A549 (cell line): Measurements from ENCODE around the gene HOMER1. TPM values are rescaled to one million over a fixed set of nuclear protein-coding genes. Genes with fewer than 3 reads are reported as not detected.

Experiments used
- ATAC-seq, 2 experiments: fragments of 200-7000 bp in 1 of 2; fragments of >200 bp in 1 of 2; cut with Nextera tagmentation in 1 of 2; cut with Tn5 transposase in 1 of 2; 3 replicates each; pipeline versions ENCODE4 v1.8.0 to v1.9.1; 2018 to 2020; ENCODE audit warnings: mild to moderate bottlenecking in 1 of 2, moderate library complexity in 1 of 2
- CTCF ChIA-PET: fragments of 300-600 bp; sonication (Branson Sonifier 250); formaldehyde crosslinking; extraction: SDS; loops from one replicate; lab custom pipeline; 2021; ENCODE audit warnings: antibody characterized with exemption, inconsistent platforms; lab: Yijun Ruan, JAX
- POLR2A ChIA-PET: fragments of 350-600 bp; formaldehyde crosslinking; extraction: SDS; loops from one replicate; lab custom pipeline; 2021; ENCODE audit warnings: antibody characterized with exemption, inconsistent platforms; lab: Yijun Ruan, JAX
- DNase-seq, 2 experiments: peaks; one replicate each; pipeline versions ENCODE4 v3.0.0 to v3.0.0-alpha.2; 2011 to 2016; ENCODE audit warnings: low read depth in 1 of 2, low spot score in 1 of 2
- FAIRE-seq: peaks from 2 replicates; lab custom pipeline; 2011; peaks lifted over from hg19 to GRCh38; lab: Jason Lieb, UNC
- H3K27ac ChIP-seq, 2 experiments: fragments of >200 bp; sonication (Bioruptor Twin); formaldehyde crosslinking; 3 replicates each; pipeline ENCODE4 v1.5.1; 2016 to 2017
- H3K4me1 ChIP-seq: fragments of >200 bp; sonication (Bioruptor Twin); formaldehyde crosslinking; 3 replicates; pipeline ENCODE4 v1.6.1; 2016
- H3K4me2 ChIP-seq: fragments of >200 bp; sonication (Bioruptor Twin); formaldehyde crosslinking; 3 replicates; pipeline ENCODE4 v1.6.1; 2016
- H3K4me3 ChIP-seq: fragments of >200 bp; sonication (Bioruptor Twin); formaldehyde crosslinking; 3 replicates; pipeline ENCODE4 v1.5.1; 2016
- H3K9me3 ChIP-seq: fragments of >200 bp; sonication (Bioruptor Twin); formaldehyde crosslinking; 3 replicates; pipeline ENCODE4 v1.6.1; 2016
- BHLHE40 ChIP-seq: IDR thresholded peaks from 2 replicates; pipeline ENCODE4 v1.6.1; 2012; ENCODE audit warnings: low read depth, low read length, inconsistent platforms
- CBX2 ChIP-seq: fragments of 200-600 bp; sonication (generic); IDR thresholded peaks from 2 replicates; pipeline ENCODE4 v1.6.1; 2016; ENCODE audit warnings: low read depth, mild to moderate bottlenecking, borderline replicate concordance
- CHD2 ChIP-seq: fragments of 150-350 bp; IDR thresholded peaks from 2 replicates; pipeline ENCODE4 v1.6.1; 2014; ENCODE audit warnings: low read length; ENCODE audit not compliant: partially characterized antibody
- CHD4 ChIP-seq: fragments of 200-600 bp; sonication (generic); IDR thresholded peaks from 2 replicates; pipeline ENCODE4 v1.6.1; 2016; ENCODE audit warnings: antibody characterized with exemption, mild to moderate bottlenecking, borderline replicate concordance
- EHF ChIP-seq: fragments of 250-450 bp; sonication (Bioruptor Pico); IDR thresholded peaks from 2 replicates; pipeline ENCODE4 v1.5.0; 2020; ENCODE audit warnings: mild to moderate bottlenecking
- EHMT2 ChIP-seq: fragments of 200-600 bp; sonication (generic); IDR thresholded peaks from 2 replicates; pipeline ENCODE4 v1.6.1; 2016; ENCODE audit warnings: antibody characterized with exemption, low read depth, mild to moderate bottlenecking, moderate library complexity
- EP300 ChIP-seq, 2 experiments: fragments of >200 bp; sonication (Bioruptor Twin); formaldehyde crosslinking; IDR thresholded peaks; 2 replicates in 1 of 2; 3 replicates in 1 of 2; pipeline ENCODE4 v1.6.1; 2016 to 2017
- ESRRA ChIP-seq: fragments of 150-350 bp; IDR thresholded peaks from 2 replicates; pipeline ENCODE4 v1.6.1; 2014; ENCODE audit warnings: mild to moderate bottlenecking, low read length, borderline replicate concordance
- FOSL2 ChIP-seq, 2 experiments: fragments of 450-650 bp in 1 of 2; fragments of >200 bp in 1 of 2; sonication (Bioruptor Twin) in 1 of 2; formaldehyde crosslinking; IDR thresholded peaks; 2 replicates each; pipeline versions ENCODE4 v1.5.0 to v1.6.1; 2016 to 2020; ENCODE audit warnings: mild to moderate bottlenecking in 1 of 2, moderate library complexity in 1 of 2
- GATA3 ChIP-seq: IDR thresholded peaks from 2 replicates; pipeline ENCODE4 v1.6.1; 2012; ENCODE audit warnings: borderline replicate concordance
- HEYL ChIP-seq: fragments of 250-450 bp; sonication (Bioruptor Pico); IDR thresholded peaks from 2 replicates; pipeline ENCODE4 v1.8.0; 2021; ENCODE audit warnings: mild to moderate bottlenecking, moderate library complexity
- JUNB ChIP-seq: fragments of >200 bp; sonication (Bioruptor Twin); formaldehyde crosslinking; IDR thresholded peaks from 2 replicates; pipeline ENCODE4 v1.6.1; 2016
- KDM1A ChIP-seq: fragments of 200-600 bp; sonication (generic); IDR thresholded peaks from 2 replicates; pipeline ENCODE4 v1.6.1; 2016; ENCODE audit warnings: low read depth, mild to moderate bottlenecking
- MAZ ChIP-seq: fragments of 150-350 bp; IDR thresholded peaks from 2 replicates; pipeline ENCODE4 v1.6.1; 2014; ENCODE audit warnings: antibody characterized with exemption, low read depth, low read length, borderline replicate concordance
- NPAS2 ChIP-seq: fragments of 250-450 bp; sonication (Bioruptor Pico); IDR thresholded peaks from 2 replicates; pipeline ENCODE4 v1.8.0; 2022; ENCODE audit warnings: mild to moderate bottlenecking, moderate library complexity, borderline replicate concordance
- PHF8 ChIP-seq: fragments of 200-600 bp; sonication (generic); IDR thresholded peaks from 2 replicates; pipeline ENCODE4 v1.6.1; 2016; ENCODE audit warnings: low read depth, mild to moderate bottlenecking, antibody characterized with exemption, moderate library complexity, borderline replicate concordance
- POLR2AphosphoS2 ChIP-seq: conservative IDR thresholded peaks from 2 replicates; pipeline ENCODE4 v1.6.1; 2012; ENCODE audit warnings: low read length, improper control_type of control experiment, inconsistent platforms
- RNF2 ChIP-seq: fragments of 200-600 bp; sonication (generic); IDR thresholded peaks from 2 replicates; pipeline ENCODE4 v1.6.1; 2016; ENCODE audit warnings: low read depth, mild to moderate bottlenecking, antibody characterized with exemption, moderate library complexity, borderline replicate concordance
- SMC3 ChIP-seq: fragments of >200 bp; sonication (Bioruptor Twin); formaldehyde crosslinking; IDR thresholded peaks from 3 replicates; pipeline ENCODE4 v1.6.1; 2018; ENCODE audit warnings: inconsistent platforms
- ZC3H11A ChIP-seq: fragments of 450-650 bp; IDR thresholded peaks from 2 replicates; pipeline ENCODE4 v1.6.1; 2014; ENCODE audit warnings: antibody characterized with exemption, mild to moderate bottlenecking
- ZFP36 ChIP-seq: fragments of 450-650 bp; IDR thresholded peaks from 2 replicates; pipeline ENCODE4 v1.6.1; 2014; ENCODE audit warnings: borderline replicate concordance; ENCODE audit not compliant: partially characterized antibody
- ZNF302 ChIP-seq: fragments of 250-450 bp; sonication (Bioruptor Pico); IDR thresholded peaks from 2 replicates; pipeline ENCODE4 v1.9.0; 2021; ENCODE audit warnings: inconsistent platforms, mild to moderate bottlenecking, moderate library complexity
- WGBS: methylation state at CpG from one replicate; pipeline ENCODE4 v1.1.6; 2017; ENCODE audit errors: missing lambda C conversion rate; 5-methylcytosine and 5-hydroxymethylcytosine counted together
- polyA plus RNA-seq, 4 experiments: library from polyadenylated mRNA; depleted of rRNA in 3 of 4; stranded (reverse); fragments of >200 nt; fragmentation: RNase III in 1 of 4; extraction: RNeasy Plus Mini Kit Qiagen cat#74134 plus additional on column Dnase treatment in 1 of 4; gene quantifications; 2 replicates in 3 of 4; 3 replicates in 1 of 4; pipeline ENCODE4 v1.2.3, GENCODE V29; 2011 to 2017
- TF ChIP-seq, protein P1 (sequence below): fragments of 250-450 bp; sonication (Bioruptor Pico); IDR thresholded peaks from 2 replicates; pipeline ENCODE4 v1.5.0; 2020; ENCODE audit warnings: low read depth, mild to moderate bottlenecking, moderate library complexity
- TF ChIP-seq, protein P2 (sequence below): fragments of >200 bp; sonication (Bioruptor Twin); formaldehyde crosslinking; IDR thresholded peaks from 3 replicates; pipeline ENCODE4 v1.5.1; 2016

The HOMER1 gene
- polyA plus RNA-seq, 2 of the 4 experiments (the other 2 are of a cell fraction) = 6.0 to 9.3 TPM

DNA sequence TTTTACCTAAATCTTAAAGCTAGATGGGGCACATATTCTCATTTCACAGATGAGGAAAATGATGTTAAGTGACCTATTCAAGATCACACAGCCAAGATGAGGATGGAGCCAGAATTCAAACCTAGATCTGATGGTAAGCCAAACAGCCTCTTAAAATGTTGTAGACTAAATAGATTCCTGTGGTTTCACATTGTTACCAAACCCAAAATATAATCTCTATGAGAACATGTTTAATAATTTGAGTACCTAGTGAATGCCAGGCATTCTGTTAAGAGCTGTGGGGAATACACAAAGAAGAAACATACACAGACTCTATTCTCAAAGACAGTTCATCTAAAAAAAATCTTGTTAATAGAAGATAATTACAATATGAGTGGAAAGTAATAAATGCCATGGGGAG is 25.2 kb downstream of the HOMER1 start:
- ChIA-PET CTCF (interaction anchor here (0.8 to 1.3 kb wide), 2 partner anchors 71 to 464 kb away, joined by 3 to 4 read pairs; no protein-coding TSS in a partner anchor), POLR2A (no interaction called here)
- Histone ChIP-seq H3K27ac (no peak overlapping the region), H3K4me1 (no peaks in the 10 kb centered on the region), H3K9me3 (no peaks in the 10 kb centered on the region), H3K4me3 (no peak overlapping the region), H3K4me2 (no peak overlapping the region)
- DNase-seq (no peak), FAIRE-seq (no peak), ATAC-seq (no peak)
- TF ChIP-seq ZNF302 (CRISPR knock-in tag) (no peak), EP300 (IDR thresholded peaks at IDR 0.05) (no peak), GATA3 (no peak), ESRRA (no peak)

DNA sequence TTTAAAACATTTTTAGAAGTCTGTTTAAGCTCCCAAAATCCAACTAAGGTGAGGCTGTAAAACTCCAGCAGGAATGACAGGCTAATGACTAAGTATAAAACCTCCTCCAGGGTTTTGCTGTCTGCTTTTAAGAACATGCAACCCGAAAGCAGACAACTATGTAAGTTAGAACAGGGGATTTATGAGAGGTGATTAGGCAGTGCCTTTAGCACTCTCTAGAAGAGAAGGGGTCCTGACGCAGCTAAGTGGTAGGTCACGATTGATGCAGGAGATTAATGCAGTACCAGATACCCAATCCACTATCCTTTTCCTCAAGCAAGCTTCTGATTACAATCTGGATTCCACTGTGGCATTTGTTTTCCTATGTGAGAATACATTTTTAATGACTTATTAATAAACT is 25.9 kb downstream of the HOMER1 start:
- DNase-seq (no peak), FAIRE-seq (no peak), ATAC-seq (no peak)
- ChIA-PET CTCF (interaction anchor here (0.8 to 1.4 kb wide), 2 partner anchors 23 to 71 kb away, joined by 3 read pairs; no protein-coding TSS in a partner anchor), POLR2A (no interaction called here)
- 83% methylated on average over 3 of the region's 3 CpGs for WGBS
- H3K4me2 ChIP-seq = no peak overlapping the region
- H3K4me1 ChIP-seq = no peaks in the 10 kb centered on the region
- no peak for TF ChIP-seq ZC3H11A
- TF ChIP-seq RNF2 = no peak
- TF ChIP-seq CBX2 = no peak
- TF ChIP-seq FOSL2 (IDR thresholded peaks at IDR 0.05) = no peak
- no peak for TF ChIP-seq FOSL2 (CRISPR knock-in tag; IDR thresholded peaks at IDR 0.05)
- TF ChIP-seq, protein P1, sequence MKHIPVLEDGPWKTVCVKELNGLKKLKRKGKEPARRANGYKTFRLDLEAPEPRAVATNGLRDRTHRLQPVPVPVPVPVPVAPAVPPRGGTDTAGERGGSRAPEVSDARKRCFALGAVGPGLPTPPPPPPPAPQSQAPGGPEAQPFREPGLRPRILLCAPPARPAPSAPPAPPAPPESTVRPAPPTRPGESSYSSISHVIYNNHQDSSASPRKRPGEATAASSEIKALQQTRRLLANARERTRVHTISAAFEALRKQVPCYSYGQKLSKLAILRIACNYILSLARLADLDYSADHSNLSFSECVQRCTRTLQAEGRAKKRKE (CRISPR knock-in tag) = no peak
- no peak for TF ChIP-seq PHF8
- TF ChIP-seq CHD4 = no peak
- TF ChIP-seq EHMT2 = no peak
- no peak overlapping the region for H3K27ac ChIP-seq
- H3K9me3 ChIP-seq = no peaks in the 10 kb centered on the region
- no peak overlapping the region for H3K4me3 ChIP-seq

DNA sequence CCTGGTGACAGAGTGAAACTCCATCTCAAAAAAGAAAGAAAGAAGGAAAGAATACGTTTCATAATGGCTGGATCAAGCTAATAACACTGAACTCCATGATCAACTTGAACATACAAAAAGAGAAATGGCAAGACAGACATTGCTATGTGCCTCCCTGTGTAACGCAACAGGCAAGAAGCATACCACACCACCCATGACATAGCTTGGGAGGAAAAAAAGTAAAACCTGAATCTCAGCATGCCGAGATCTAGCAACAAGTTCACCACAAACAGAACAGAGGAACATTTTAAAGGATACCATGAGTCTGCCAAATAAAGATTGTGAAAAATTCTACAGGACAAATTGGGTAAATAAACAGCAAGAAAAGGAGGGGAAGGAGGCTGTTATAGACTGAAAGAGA is 26.7 kb downstream of the HOMER1 start:
- no peak for ATAC-seq
- H3K27ac ChIP-seq = no peak overlapping the region
- no peak overlapping the region for H3K4me2 ChIP-seq
- no peaks in the 10 kb centered on the region for H3K4me1 ChIP-seq
- 69% methylated on average over 3 of the region's 3 CpGs for WGBS
- ChIA-PET POLR2A (no interaction called here), CTCF (interaction anchor here (1.4 kb wide), 1 partner anchor 22 kb away, joined by 3 read pairs; no protein-coding TSS in a partner anchor)
- DNase-seq = no peak
- H3K4me3 ChIP-seq = no peak overlapping the region
- TF ChIP-seq MAZ (no peak), JUNB (no peak), KDM1A (no peak)
- TF ChIP-seq, protein P2, sequence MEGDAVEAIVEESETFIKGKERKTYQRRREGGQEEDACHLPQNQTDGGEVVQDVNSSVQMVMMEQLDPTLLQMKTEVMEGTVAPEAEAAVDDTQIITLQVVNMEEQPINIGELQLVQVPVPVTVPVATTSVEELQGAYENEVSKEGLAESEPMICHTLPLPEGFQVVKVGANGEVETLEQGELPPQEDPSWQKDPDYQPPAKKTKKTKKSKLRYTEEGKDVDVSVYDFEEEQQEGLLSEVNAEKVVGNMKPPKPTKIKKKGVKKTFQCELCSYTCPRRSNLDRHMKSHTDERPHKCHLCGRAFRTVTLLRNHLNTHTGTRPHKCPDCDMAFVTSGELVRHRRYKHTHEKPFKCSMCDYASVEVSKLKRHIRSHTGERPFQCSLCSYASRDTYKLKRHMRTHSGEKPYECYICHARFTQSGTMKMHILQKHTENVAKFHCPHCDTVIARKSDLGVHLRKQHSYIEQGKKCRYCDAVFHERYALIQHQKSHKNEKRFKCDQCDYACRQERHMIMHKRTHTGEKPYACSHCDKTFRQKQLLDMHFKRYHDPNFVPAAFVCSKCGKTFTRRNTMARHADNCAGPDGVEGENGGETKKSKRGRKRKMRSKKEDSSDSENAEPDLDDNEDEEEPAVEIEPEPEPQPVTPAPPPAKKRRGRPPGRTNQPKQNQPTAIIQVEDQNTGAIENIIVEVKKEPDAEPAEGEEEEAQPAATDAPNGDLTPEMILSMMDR = no peak
- H3K9me3 ChIP-seq = no peaks in the 10 kb centered on the region
- FAIRE-seq = no peak

DNA sequence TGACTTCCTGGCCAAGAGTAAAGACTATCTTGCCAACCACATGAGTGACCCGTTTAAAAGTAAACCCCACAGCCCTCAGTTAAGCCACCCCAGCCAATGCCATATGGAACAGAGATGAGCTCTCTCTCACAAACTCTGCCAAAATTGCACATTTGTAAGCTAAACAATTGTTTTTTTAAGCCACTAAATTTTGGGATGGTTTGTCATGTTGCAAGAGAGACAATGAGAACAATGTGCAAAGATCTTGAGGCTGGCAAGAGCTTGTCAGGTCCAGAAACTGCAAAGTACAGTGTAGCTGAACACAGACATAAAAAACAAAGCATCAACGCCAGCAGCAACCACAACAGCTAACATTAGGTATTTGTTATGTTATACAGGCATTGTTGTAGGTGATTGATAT is 27.8 kb downstream of the HOMER1 start:
- H3K4me2 ChIP-seq = no peak overlapping the region
- POLR2A ChIA-PET = no interaction called here
- no peak for ATAC-seq
- TF ChIP-seq BHLHE40 = no peak
- TF ChIP-seq ZFP36 = no peak
- TF ChIP-seq SMC3 = no peak
- TF ChIP-seq CHD2 = no peak
- TF ChIP-seq RNF2 = no peak
- no peak for TF ChIP-seq POLR2AphosphoS2
- no peak for TF ChIP-seq EHF (CRISPR knock-in tag)
- no peak for TF ChIP-seq NPAS2 (CRISPR knock-in tag)
- no peak for TF ChIP-seq HEYL (CRISPR knock-in tag)
- TF ChIP-seq, all 56 proteins: peak for 0
- H3K9me3 ChIP-seq = no peaks in the 10 kb centered on the region
- DNase-seq = no peak
- 69% methylated on average over 2 of the region's 2 CpGs for WGBS
- H3K4me1 ChIP-seq = no peaks in the 10 kb centered on the region
- no peak overlapping the region for H3K4me3 ChIP-seq
- CTCF ChIA-PET = interaction anchor here (0.7 to 2.2 kb wide), 3 partner anchors 21 to 523 kb away, joined by 3 to 7 read pairs (median 3); no protein-coding TSS in a partner anchor
- no peak for FAIRE-seq
- no peak overlapping the region for H3K27ac ChIP-seq
